ENCODE measurements around the gene CISTR.
A peak's percentile ranks its signal among the peaks of the same experiment; 100 is the strongest.

The CISTR gene

GRCh38 chr12:53739214-53740129 lies 12.3 kb downstream of the CISTR start (continued):
- TF ChIP-seq ZNF645 (tag by site-specific recombination; IDR thresholded peaks at IDR 0.05): peak; percentile 96
- peak; percentile 94 for TF ChIP-seq GLIS1 (tag by site-specific recombination; IDR thresholded peaks at IDR 0.05)
- TF ChIP-seq ZNF777 (tag by site-specific recombination; IDR thresholded peaks at IDR 0.05; ENCODE audit: borderline replicate concordance): no peak
- TF ChIP-seq ZNF830 (tag by site-specific recombination; IDR thresholded peaks at IDR 0.05; ENCODE audit: low read depth): no peak
- no peak for TF ChIP-seq ZNF391 (tag by site-specific recombination; IDR thresholded peaks at IDR 0.05; ENCODE audit: borderline replicate concordance, low read depth)
- TF ChIP-seq ZNF561 (tag by site-specific recombination; IDR thresholded peaks at IDR 0.05; ENCODE audit: borderline replicate concordance): peak; percentile 96
- no peak for TF ChIP-seq ZNF311 (tag by site-specific recombination; IDR thresholded peaks at IDR 0.05; ENCODE audit: borderline replicate concordance)
- peak; percentile 68; the same call in 1 of the 2 replicates for TF ChIP-seq OSR2 (tag by site-specific recombination; IDR thresholded peaks at IDR 0.05)
- TF ChIP-seq GLI4 (tag by site-specific recombination; IDR thresholded peaks at IDR 0.05): no peak
- peak; percentile 22 for TF ChIP-seq ZBTB26 (tag by site-specific recombination; optimal IDR thresholded peaks at IDR 0.05)
- TF ChIP-seq ZNF16 (tag by site-specific recombination; IDR thresholded peaks at IDR 0.05; ENCODE audit: low read depth): no peak
- TF ChIP-seq ZNF837 (tag by site-specific recombination; IDR thresholded peaks at IDR 0.05): no peak
- TF ChIP-seq ZNF174 (tag by site-specific recombination; IDR thresholded peaks at IDR 0.05): no peak
- TF ChIP-seq ZBTB10 (tag by site-specific recombination; IDR thresholded peaks at IDR 0.05): no peak
- 0 out of 2 replicates have a peak, but pooled peaks have one; percentile 25 for TF ChIP-seq PRDM1 (tag by site-specific recombination; IDR thresholded peaks at IDR 0.05)
- TF ChIP-seq ZNF664 (tag by site-specific recombination; IDR thresholded peaks at IDR 0.05): 0 out of 2 replicates have a peak, but pooled peaks have one; percentile 27
- TF ChIP-seq ZNF266 (tag by site-specific recombination; IDR thresholded peaks at IDR 0.05; ENCODE audit: low read depth): no peak
- TF ChIP-seq ZBTB21 (tag by site-specific recombination; IDR thresholded peaks at IDR 0.05): 0 out of 2 replicates have a peak, but pooled peaks have one; percentile 26
- TF ChIP-seq ZNF701 (tag by site-specific recombination; IDR thresholded peaks at IDR 0.05): 0 out of 2 replicates have a peak, but pooled peaks have one; percentile 1
- no peak for TF ChIP-seq ZNF510 (tag by site-specific recombination; IDR thresholded peaks at IDR 0.05; ENCODE audit: insufficient replicate concordance)
- peak; percentile 64 for TF ChIP-seq ZNF146 (tag by site-specific recombination; IDR thresholded peaks at IDR 0.05)
- peak; percentile 65; the same call in 1 of the 2 replicates for TF ChIP-seq ZNF76 (tag by site-specific recombination; IDR thresholded peaks at IDR 0.05; ENCODE audit: borderline replicate concordance, low read depth)
- peak; percentile 60; the same call in 1 of the 2 replicates for TF ChIP-seq ZNF449 (tag by site-specific recombination; IDR thresholded peaks at IDR 0.05)
- TF ChIP-seq IKZF3 (tag by site-specific recombination; IDR thresholded peaks at IDR 0.05): peak; percentile 96
- peak; percentile 69; the same call in 1 of the 2 replicates for TF ChIP-seq KLF17 (tag by site-specific recombination; IDR thresholded peaks at IDR 0.05)
- TF ChIP-seq ZNF473 (tag by site-specific recombination; IDR thresholded peaks at IDR 0.05): no peak
- no peak for TF ChIP-seq ZNF571 (tag by site-specific recombination; IDR thresholded peaks at IDR 0.05)
- no peak for TF ChIP-seq ZNF19 (tag by site-specific recombination; IDR thresholded peaks at IDR 0.05; ENCODE audit: low read depth)
- no peak for TF ChIP-seq PBX3 (CRISPR knock-in tag; IDR thresholded peaks at IDR 0.05)

Measured in HEK293 (cell line).